Measurements from ENCODE around the gene GABARAPL1.

GRCh38 chr12:10272467-10272866 is 59.8 kb downstream of the GABARAPL1 start:
- TF ChIP-seq, protein P1, sequence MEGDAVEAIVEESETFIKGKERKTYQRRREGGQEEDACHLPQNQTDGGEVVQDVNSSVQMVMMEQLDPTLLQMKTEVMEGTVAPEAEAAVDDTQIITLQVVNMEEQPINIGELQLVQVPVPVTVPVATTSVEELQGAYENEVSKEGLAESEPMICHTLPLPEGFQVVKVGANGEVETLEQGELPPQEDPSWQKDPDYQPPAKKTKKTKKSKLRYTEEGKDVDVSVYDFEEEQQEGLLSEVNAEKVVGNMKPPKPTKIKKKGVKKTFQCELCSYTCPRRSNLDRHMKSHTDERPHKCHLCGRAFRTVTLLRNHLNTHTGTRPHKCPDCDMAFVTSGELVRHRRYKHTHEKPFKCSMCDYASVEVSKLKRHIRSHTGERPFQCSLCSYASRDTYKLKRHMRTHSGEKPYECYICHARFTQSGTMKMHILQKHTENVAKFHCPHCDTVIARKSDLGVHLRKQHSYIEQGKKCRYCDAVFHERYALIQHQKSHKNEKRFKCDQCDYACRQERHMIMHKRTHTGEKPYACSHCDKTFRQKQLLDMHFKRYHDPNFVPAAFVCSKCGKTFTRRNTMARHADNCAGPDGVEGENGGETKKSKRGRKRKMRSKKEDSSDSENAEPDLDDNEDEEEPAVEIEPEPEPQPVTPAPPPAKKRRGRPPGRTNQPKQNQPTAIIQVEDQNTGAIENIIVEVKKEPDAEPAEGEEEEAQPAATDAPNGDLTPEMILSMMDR (conservative IDR thresholded peaks at IDR 0.05; ENCODE audit: low read depth, low read length) = no peak
- TF ChIP-seq EZH2 (IDR thresholded peaks at IDR 0.05; ENCODE audit: borderline replicate concordance, low read depth, low read length, poor library complexity, severe bottlenecking) = no peak

Data from A673 (cell line).